ENCODE data around the gene RPL31.

GRCh38 chr2:101022221-101022620, 20.1 kb downstream of the RPL31 start:
- TF ChIP-seq CTCF (IDR thresholded peaks at IDR 0.05) (no peak), REST (IDR thresholded peaks at IDR 0.05; ENCODE audit: insufficient read depth in 1 of 2, low read depth in 2 of 2, low read length in 1 of 2) (no peak), SIN3A (IDR thresholded peaks at IDR 0.05; ENCODE audit: borderline replicate concordance, insufficient read depth, low read depth, low read length) (no peak), POLR2AphosphoS5 (IDR thresholded peaks at IDR 0.05; ENCODE audit: low read depth, low read length) (no peak)

Measured in Panc1 (cell line).